ENCODE data around the gene FAM171A1.

GRCh38 chr10:15395935-15396334, 24.8 kb upstream of the FAM171A1 start:
- TF ChIP-seq EZH2 (IDR thresholded peaks at IDR 0.05): no peak
- TF ChIP-seq, protein P1, sequence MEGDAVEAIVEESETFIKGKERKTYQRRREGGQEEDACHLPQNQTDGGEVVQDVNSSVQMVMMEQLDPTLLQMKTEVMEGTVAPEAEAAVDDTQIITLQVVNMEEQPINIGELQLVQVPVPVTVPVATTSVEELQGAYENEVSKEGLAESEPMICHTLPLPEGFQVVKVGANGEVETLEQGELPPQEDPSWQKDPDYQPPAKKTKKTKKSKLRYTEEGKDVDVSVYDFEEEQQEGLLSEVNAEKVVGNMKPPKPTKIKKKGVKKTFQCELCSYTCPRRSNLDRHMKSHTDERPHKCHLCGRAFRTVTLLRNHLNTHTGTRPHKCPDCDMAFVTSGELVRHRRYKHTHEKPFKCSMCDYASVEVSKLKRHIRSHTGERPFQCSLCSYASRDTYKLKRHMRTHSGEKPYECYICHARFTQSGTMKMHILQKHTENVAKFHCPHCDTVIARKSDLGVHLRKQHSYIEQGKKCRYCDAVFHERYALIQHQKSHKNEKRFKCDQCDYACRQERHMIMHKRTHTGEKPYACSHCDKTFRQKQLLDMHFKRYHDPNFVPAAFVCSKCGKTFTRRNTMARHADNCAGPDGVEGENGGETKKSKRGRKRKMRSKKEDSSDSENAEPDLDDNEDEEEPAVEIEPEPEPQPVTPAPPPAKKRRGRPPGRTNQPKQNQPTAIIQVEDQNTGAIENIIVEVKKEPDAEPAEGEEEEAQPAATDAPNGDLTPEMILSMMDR (IDR thresholded peaks at IDR 0.05): no peak
- TF ChIP-seq EZH2phosphoT487 (IDR thresholded peaks at IDR 0.05): no peak
